HG02798 (cell line): ENCODE measurements around the gene RPRD1B.

Source experiments
- ATAC-seq: cut with Tn5 transposase; IDR thresholded peaks from one replicate; pipeline ENCODE4 v1.9.1; 2021; ENCODE audit warnings: mild to moderate bottlenecking; ENCODE audit not compliant: unreplicated experiment, poor library complexity

The RPRD1B gene

DNA sequence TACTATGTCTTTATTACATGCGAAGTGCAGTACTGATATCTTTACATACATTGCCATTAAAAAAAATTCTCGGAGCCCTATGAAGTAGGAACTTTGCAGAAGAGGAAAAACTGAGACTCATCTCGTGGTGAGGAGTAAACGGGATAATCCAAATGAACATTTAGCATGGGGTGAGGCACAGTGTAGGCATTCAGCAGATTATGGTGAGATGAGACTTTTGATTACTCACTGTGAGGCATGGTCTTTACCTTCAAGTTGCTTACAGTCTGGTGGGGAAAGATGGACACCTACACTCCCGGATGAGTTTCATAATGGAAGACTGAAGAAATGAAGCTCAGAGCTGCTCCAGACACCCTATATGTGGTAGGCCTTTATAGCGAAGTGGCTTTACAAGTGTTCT, 1.4 kb downstream of the RPRD1B start:
- ATAC-seq = no peak

DNA sequence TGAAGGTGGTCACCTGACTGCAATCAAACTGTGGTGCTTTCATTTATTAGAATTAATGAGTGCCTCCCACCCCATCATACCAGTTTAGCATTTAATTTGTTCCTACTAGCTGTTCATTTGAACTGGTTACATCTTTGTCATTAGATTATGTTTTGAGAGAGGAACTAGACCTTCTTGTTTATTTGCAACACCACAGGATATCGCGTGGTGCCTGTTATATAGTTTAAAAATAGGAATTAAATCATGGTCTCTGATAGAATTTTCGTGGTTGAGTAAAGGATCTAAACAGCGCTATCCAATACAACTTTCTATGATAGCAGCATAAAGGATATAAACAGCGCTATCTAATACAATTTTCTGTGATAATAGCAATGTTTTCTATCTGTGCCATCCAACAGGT, 2.8 kb downstream of the RPRD1B start:
- no peak for ATAC-seq

DNA sequence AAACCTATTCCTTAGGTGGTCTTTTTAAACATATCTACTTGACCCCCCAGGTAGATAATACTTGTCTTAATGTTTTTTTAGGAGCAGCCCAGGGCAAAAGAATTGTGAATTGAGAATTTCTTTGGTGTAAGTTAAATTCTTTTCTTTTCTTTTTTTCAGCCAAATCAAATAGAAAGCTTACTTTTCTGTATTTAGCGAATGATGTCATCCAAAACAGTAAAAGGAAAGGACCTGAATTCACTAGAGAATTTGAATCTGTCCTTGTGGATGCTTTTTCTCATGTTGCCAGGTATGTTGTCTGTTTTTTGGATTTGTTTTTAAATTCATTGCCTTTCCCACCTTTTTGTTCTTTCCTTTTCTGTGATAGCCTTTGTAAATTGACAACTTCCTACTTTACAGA, 6.7 kb downstream of the RPRD1B start:
- ATAC-seq = no peak

DNA sequence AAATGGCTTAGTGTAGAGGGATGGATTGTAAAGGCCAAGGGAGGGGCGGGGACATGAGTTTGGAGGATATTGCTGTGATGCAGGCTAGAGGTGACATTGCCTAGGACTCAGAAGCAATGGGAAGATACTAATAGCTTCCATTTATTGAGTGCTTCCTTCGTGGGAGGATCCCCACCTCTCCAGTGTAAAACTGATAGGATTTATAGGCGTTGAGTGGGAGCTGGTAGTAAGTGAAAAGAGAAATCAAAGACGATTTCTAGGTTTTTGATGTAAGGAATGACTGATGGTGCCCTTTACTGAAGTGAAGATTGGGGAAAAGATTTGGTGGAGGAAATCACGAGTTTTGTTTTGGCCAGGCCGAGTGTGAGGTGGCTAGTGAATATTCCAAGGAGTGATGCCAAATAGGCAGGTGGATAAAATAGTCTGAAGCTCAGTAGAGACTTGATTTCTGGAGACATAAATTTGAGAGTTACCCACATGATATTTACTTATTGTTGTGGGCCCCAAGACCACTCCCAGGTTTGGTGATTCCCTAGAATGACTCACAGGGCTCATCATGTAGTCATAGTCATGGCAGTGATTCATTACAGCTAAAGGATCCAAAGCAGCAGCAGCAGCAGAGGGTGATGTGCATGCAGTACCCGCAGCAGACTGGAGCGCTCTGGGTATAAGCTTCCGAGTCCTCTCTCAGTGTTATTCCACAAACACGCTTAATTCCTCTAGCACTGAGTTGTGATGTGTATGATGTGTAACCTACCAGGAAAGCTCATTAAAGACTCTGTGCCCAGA, 10.2 kb downstream of the RPRD1B start:
- no peak for ATAC-seq

DNA sequence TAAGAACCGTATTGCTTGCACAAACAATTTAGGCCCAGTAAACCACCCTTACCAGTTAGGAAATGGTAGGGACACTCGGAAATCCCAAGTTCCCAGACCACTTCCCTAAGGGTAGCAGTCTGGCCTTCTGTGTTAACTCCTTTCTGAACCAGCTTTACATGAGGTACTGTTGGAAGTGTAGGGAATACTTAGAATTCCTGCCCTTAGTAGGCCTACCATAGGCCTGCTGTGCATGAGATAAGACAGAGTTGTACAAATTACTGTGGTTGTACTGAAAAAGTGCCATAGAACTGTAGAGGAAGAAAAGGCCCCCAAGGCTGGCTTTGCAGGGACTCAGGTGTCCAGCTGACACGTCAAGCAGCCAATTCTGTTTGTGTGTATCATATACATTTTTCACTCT, 11.1 kb downstream of the RPRD1B start:
- ATAC-seq = no peak

DNA sequence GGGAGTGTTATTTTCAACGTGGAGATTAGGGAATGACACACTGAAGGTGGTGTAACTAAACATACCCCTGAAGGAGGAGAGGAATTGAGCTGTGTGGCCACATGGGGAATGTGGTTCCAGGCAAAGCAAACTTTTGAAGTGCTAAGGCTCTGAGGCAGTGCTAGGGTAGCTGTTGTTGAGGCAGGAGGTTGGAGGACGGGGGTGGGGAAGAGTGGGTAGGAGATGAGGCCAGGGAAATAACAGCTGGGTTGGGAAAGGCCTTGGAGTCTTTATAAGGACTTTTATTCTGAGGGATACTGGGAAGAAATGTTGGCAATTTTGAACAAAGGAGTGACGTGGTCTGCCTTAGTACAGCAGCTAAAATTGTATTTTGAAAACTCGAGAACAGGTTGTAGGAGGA, 13.0 kb downstream of the RPRD1B start:
- no peak for ATAC-seq

DNA sequence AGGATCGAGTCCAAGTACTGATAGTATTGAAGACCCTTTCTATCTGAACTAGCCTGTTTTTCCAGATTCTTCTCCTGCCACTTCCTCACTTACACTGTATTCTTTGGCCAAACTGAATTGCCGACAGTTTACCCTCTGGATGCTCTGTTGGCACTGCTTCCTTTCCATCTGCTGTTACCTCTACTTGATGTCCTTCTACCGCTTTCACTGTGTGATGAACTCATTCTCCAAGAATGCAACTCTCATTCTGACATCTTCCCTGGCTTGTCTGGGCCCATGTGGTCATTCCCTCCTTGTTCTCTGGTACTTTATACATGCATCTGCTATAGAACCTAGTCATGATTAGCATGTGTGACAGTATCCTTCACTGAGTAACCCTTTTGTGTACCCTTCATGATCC, 16.3 kb downstream of the RPRD1B start:
- no peak for ATAC-seq

DNA sequence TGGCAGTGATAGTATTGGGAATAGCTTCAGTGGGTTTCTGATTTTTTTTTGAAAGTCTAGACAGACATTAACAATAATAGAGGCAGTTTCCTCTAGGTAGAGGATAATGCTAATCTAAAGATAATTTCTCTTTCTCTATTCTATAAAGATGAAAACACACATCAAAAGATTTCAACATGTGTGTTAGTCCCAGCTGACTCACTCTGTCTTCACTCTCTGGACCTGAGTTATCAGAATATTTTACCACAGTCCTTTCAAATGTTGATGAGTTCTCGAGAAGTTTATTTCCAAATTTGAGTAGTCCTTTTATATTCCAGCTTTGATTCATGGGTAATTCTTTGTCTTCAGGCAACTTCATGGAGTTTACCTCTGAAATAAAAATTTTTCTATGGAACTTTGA, 17.1 kb downstream of the RPRD1B start:
- no peak for ATAC-seq

DNA sequence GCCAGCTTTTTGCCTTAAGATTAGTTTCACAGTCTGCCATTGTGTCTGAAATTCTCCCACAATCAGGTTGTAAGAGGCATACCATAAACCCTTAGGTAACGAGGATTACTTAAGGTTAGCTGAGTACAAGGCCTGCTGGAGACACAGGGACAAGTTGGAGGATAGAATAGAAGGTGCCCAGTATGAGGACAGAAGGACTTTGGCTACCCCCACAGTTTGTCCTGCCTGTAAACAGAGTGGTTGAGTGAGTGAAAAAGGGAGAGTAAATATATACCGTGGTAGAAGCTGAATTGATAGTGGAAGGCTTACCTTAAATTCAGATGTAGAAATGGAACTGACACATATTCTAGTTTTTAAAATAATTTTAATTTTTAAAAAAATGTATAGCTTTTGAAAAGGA, 19.3 kb downstream of the RPRD1B start:
- ATAC-seq = no peak

DNA sequence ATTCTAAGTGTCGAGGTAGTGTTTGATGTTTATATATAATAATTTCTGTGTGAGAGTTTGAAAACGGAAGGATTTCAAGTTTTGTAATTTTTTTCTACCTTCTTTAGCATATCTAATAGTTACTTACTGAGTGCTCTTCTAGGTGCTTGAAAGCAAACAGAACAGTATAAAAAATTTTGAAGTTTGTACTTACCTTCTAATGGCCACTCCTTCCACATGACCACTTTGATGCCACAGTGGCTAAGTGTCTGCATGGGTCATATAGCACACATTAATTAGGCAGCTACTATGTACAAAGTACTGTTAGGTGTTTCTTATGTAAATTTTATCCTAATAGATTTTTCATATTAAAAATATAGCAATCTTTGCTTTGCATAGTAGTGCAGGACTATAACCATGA, 21.1 kb downstream of the RPRD1B start:
- ATAC-seq = no peak

DNA sequence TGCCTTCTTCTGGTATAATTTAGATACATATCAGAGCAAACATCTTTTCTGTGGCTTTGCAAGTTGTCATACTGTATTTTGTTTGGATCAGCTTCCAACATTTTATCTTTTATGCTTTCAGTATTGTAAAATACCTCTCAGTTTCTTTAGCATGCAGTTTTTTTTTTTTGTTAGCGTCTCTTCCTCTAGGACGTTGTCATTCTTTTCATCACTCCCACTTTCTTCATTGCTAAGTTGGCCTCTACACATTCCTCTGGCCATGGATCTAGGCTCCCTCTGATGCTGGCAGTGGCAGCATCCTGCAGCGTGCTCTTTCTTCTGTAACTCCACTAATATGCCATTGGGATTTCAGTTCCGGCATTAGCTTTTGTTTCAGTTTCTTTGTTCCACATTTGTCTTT, 21.7 kb downstream of the RPRD1B start:
- no peak for ATAC-seq

DNA sequence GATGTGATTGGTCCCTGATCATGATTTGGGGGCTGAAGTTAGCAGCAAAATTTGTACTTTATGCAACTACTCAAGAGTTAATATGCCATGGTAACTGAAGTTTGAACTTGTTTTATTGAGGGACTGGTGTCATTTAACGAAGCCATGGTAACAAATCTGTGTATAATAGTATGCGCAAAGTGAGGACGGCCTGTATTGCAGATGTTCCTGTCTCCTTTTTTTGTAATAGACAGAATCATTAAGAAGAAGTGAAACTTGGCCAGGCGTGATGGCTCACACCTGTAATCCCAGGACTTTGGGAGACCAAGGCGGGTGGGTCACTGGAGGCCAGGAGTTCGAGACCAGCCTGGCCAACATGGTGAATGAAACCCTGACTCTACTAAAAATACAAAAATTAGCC, 22.3 kb downstream of the RPRD1B start:
- ATAC-seq = no peak

DNA sequence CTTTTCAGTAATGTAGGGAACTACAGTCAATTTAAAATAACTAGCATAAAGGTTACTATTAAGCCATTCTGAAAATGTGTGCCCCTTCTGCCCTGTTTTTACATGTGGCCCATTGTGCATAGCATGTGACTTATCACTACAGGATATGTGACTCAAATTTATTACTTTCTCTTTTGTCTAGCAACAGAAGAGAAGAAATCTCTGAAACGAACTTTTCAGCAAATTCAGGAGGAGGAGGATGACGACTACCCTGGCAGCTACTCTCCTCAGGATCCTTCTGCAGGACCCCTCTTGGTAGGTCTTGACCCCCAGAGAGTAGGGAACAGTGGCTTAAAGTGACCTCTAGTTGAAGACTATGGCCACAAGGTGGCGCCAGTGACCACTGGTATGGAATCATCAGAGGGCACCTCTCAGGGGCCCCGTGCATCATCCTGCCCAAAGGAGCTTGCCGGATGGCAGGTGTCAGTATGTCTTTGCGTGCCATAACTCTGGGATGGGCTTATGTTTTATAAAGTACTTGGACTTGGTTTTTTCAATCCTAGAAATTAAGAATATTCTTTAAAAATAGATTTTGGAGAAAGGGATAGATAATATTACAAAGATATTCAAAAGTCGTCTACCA, 23.9 kb downstream of the RPRD1B start:
- ATAC-seq = peak; percentile 70

DNA sequence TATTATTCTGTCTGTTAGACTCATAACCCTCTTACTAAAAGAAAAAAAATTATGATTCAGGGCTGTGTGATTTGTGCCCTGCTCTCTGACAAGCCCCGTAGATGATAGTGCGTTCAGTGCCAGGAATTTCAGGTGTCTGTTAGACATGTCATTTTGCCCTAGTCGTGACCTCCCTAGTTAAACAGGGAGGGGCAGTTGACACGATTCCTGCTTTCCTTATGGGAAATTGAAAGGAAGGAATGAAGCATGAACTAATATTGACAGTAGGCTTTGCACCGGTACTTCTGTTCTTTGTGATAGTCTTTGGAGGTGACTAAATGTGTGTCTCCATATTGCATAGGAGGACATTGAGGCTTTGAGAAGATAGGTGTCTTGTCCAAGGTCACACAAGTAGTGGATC, 26.3 kb downstream of the RPRD1B start:
- ATAC-seq = no peak

DNA sequence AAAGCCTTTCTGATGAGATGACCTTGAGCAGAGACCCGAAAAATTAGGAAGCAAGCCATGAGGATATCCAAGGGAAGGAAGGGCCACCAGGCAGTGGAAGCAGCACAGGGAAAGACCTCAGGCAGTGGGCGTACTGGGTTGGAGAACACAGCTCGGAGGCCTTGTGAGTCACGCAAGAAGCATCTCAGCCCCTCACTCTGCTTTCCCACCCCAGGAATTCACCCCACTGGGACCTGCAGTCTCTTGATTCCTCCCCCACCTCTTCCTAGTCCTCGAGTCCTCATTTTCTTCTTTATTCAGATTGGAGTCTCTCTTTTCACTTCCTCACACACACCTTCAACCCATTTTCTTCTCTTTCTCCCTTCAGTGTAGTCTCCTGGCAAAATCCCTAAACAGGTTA, 27.0 kb downstream of the RPRD1B start:
- ATAC-seq = no peak

DNA sequence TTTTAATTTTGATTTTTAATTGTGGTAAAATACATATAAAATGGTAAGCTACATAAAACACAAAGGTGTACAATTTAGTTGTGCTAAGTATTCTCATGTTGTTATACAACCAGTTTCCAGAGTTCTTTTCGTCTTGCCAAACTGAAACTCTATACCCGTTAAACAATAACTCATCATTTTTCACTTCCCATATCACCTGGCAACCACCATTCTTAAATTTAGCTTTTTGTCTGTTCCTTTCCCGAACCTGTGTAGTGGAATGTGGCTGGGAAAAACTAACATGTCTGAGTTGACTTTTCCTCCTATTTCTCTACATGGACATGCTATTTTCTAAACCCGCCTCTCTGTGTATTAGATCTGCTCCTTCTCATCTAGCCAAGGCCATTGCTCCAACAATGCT, 27.6 kb downstream of the RPRD1B start:
- ATAC-seq = peak; percentile 37

DNA sequence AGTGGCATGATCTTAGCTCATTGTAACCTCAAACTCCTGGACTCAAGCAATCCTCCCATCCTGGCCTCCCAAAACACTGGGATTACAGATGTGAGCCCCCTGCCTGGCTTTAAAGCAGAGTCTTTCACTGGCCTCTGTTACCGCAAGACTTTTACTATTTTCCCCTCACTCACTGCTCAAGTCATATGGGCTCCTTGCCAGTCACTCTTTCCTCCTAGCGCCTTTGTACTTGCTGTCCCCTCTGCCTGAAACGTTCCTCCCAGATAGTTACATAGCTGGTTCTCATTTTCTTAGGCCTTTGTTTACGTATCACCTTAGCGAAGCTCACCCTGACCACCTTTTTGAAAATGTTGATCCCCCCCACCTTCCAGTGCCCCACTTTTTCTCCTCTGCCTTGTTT, 29.3 kb downstream of the RPRD1B start:
- ATAC-seq = no peak

DNA sequence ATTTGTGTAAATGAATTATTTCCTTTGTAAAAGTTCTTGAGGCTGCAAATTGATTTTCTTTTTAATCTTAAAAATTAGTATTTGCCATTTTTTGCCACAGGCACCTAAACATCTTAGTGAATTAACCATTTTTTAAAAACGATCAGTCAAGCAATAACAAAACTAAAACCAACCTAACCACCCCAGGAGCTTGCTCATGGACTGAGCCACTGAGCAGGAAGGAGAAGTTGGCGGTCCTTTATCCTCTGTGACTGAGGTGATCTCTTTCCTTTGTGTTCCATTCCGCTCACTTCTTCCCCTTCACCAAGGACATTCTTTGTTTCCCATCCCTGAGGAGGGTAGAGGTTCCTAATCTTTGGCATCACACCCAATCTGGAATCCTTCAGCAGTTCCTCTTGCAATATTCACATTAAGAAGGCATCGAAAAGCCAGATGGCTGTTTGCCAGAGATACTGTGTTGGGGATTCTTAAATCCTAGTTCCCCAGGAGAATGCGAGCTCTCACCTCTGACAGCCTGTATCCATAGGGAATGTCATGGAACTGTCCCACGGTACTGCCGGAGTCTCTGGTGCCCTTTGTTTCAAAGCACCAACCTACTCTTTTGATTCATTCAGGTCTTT, 30.5 kb downstream of the RPRD1B start:
- peak; percentile 53 for ATAC-seq

DNA sequence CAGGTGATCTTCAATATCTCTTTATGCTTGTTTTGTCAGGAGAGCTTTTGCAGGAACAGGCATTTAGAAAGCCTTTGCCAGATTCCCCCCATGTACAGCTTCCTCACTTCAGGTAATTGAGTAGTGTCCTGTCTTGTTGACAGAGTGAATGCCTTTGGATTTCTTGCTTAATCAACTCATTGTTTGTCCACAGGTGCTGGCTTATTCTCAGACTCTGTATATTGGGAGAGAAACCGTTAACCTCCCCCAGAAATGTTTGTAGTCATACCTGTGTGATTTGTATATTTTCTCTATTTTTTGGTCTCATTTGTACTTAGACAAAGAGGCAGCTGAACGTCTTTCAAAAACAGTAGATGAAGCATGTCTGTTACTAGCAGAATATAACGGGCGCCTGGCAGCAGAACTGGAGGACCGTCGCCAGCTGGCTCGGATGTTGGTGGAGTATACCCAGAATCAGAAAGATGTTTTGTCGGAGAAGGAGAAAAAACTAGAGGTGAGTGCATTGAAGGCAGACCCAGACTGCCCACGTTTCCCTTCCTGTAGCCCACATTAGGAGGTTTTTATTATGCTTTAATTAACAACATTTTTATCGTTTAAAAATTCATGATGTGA, 32.3 kb downstream of the RPRD1B start:
- no peak for ATAC-seq

DNA sequence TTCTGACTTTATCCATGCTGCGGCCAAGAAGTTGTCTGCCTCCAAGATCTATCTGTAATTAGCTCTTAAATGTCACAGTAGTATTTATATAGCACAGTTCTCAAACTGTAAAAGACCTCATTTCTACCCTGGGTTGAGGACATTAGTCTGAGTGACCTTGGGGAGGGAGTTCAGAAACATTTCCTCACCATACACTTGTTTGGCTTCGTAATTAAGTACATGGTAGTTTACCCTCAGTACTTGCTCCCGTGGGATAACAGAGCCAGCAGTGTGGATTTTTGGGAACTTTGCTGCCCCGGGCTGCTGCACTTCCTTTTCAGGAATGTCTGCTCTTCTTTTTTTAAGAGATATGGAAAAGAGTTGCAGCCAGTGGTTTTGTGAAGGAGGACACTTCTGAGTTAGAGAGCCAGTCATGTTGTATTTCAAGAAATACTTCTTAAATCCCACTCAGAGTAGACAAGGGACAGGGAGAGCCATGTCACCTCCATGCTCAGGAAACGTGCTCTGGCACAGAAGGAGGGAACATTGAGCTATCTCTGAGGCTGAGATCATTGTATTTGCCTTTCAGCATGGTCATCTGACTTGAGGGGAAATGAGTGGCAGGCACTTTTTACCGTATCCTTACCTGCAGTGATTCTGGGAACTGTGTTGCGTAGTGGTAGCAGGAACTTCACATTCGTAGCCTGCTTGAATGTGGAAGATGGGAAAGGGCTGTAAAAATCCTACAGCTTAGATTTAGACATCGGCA, 33.6 kb downstream of the RPRD1B start:
- no peak for ATAC-seq
